K562 (cell line): ENCODE data around the gene TCOF1. TPM values are rescaled to one million over a fixed set of nuclear protein-coding genes. Genes with fewer than 3 reads are reported as not detected.

Source experiments
- ATAC-seq: fragments of 200-7000 bp; cut with Tn5 transposase; 3 replicates; pipeline ENCODE4 v1.9.1; 2020; ENCODE audit warnings: moderate library complexity
- BruUV-seq: library from RNA; stranded (reverse); fragments of 400-500 nt; replicated peaks from 2 replicates; lab custom pipeline; 2021; lab: Mats Ljungman, UMichigan
- CTCF ChIA-PET: fragments of 300-600 bp; formaldehyde crosslinking; extraction: SDS; loops from one replicate; lab custom pipeline; 2021; ENCODE audit warnings: low intra/inter-chr PET ratio; lab: Yijun Ruan, JAX
- POLR2A ChIA-PET: fragments of 300-600, 350-650 bp; sonication (Branson Sonifier 250); formaldehyde crosslinking; extraction: SDS; loops from one replicate; lab custom pipeline; 2021; ENCODE audit warnings: antibody characterized with exemption, inconsistent platforms; lab: Yijun Ruan, JAX
- DNase-seq, 4 experiments: peaks; one replicate each; pipeline versions ENCODE4 v3.0.0 to v3.0.0-alpha.2; 2011 to 2018; ENCODE audit warnings: low spot score in 3 of 4, mixed read lengths in 3 of 4; ENCODE audit errors: extremely low read depth in 1 of 4
- FAIRE-seq: peaks from 2 replicates; lab custom pipeline; 2011; peaks lifted over from hg19 to GRCh38; lab: Jason Lieb, UNC
- H2AFZ ChIP-seq: 2 replicates; pipeline ENCODE4 v1.6.0; 2011; ENCODE audit warnings: low read depth, low read length, control low read depth, inconsistent platforms
- H3K27ac ChIP-seq: fragments of 200-600 bp; 3 replicates; pipeline ENCODE4 v1.8.0; 2011; ENCODE audit warnings: low read depth, mild to moderate bottlenecking, control low read depth, inconsistent platforms, low read length, moderate library complexity, mixed read lengths; ENCODE audit errors: extremely low read depth
- H3K27me3 ChIP-seq, 2 experiments: fragments of 300-600 bp in 1 of 2; 2 replicates in 1 of 2; 3 replicates in 1 of 2; pipeline versions ENCODE4 v1.6.0 to v1.8.0; 2011; ENCODE audit warnings: inconsistent platforms in 2 of 2, low read length in 2 of 2, mild to moderate bottlenecking in 1 of 2, mixed read lengths in 1 of 2, moderate library complexity in 1 of 2; ENCODE audit not compliant: control insufficient read depth in 2 of 2, insufficient read depth in 2 of 2
- H3K36me3 ChIP-seq: fragments of 300-600 bp; 3 replicates; pipeline ENCODE4 v1.8.0; 2011; ENCODE audit warnings: mild to moderate bottlenecking, low read length, inconsistent platforms; ENCODE audit not compliant: control insufficient read depth, insufficient read depth
- H3K4me1 ChIP-seq, 2 experiments: fragments of 200-600 bp in 1 of 2; replicated peaks in 1 of 2; 2 replicates in 1 of 2; 3 replicates in 1 of 2; pipeline versions ENCODE4 v1.5.1 to v1.8.0; 2011; ENCODE audit warnings: inconsistent platforms in 2 of 2, low read length in 2 of 2, mild to moderate bottlenecking in 1 of 2, mixed read lengths in 1 of 2, moderate library complexity in 1 of 2; ENCODE audit not compliant: control insufficient read depth in 2 of 2, insufficient read depth in 2 of 2
- H3K4me2 ChIP-seq: 2 replicates; pipeline ENCODE4 v1.6.1; 2011; ENCODE audit warnings: low read length, control low read depth, inconsistent platforms, mixed read lengths; ENCODE audit not compliant: insufficient read depth
- H3K4me3 ChIP-seq: fragments of 200-600 bp; sonication (generic), shearing (Covaris generic); 2 replicates; pipeline ENCODE4 v1.5.1; 2016; ENCODE audit warnings: control low read depth, inconsistent platforms
- H3K79me2 ChIP-seq: fragments of 200-600 bp; 3 replicates; pipeline ENCODE4 v1.8.0; 2011; ENCODE audit warnings: low read length, inconsistent platforms; ENCODE audit not compliant: control insufficient read depth, insufficient read depth
- H3K9ac ChIP-seq, 2 experiments: 2 replicates each; pipeline versions ENCODE4 v1.6.0 to v1.6.1; 2011; ENCODE audit warnings: low read depth in 2 of 2, low read length in 2 of 2, control low read depth in 1 of 2, inconsistent platforms in 1 of 2, mild to moderate bottlenecking in 1 of 2, mixed read lengths in 1 of 2; ENCODE audit not compliant: insufficient read depth in 1 of 2
- H3K9me1 ChIP-seq: one replicate; pipeline ENCODE4 v1.6.0; 2011; ENCODE audit warnings: inconsistent platforms, mild to moderate bottlenecking, low read length, moderate library complexity; ENCODE audit not compliant: control insufficient read depth, insufficient read depth
- H3K9me3 ChIP-seq: replicated peaks from 2 replicates; pipeline ENCODE4 v1.5.1; 2011; ENCODE audit warnings: low read depth, low read length, inconsistent platforms; ENCODE audit not compliant: control insufficient read depth, insufficient read depth
- H4K20me1 ChIP-seq: replicated peaks from 2 replicates; pipeline ENCODE4 v1.6.1; 2011; ENCODE audit warnings: low read length, inconsistent platforms, mixed read lengths; ENCODE audit not compliant: control insufficient read depth, insufficient read depth
- ASH1L ChIP-seq: fragments of 450-650 bp; IDR thresholded peaks from 2 replicates; pipeline ENCODE4 v1.6.1; 2018; ENCODE audit warnings: borderline replicate concordance, mild to moderate bottlenecking, low read depth; ENCODE audit not compliant: partially characterized antibody
- CTBP1 ChIP-seq: fragments of 450-650 bp; IDR thresholded peaks from 2 replicates; pipeline ENCODE4 v1.6.1; 2016; ENCODE audit warnings: borderline replicate concordance
- EP400 ChIP-seq: fragments of 450-650 bp; IDR thresholded peaks from 2 replicates; pipeline ENCODE4 v1.6.1; 2017; ENCODE audit warnings: antibody characterized with exemption, mild to moderate bottlenecking, moderate library complexity
- KAT7 ChIP-seq: sonication (generic); formaldehyde crosslinking; IDR thresholded peaks from 2 replicates; pipeline ENCODE4 v1.8.0; 2022; ENCODE audit warnings: missing genetic modification reagents, mild to moderate bottlenecking, borderline replicate concordance
- KDM2B ChIP-seq: fragments of 250-450 bp; sonication (Bioruptor Pico); IDR thresholded peaks from 2 replicates; pipeline ENCODE4 v1.8.0; 2021; ENCODE audit warnings: mild to moderate bottlenecking, moderate library complexity
- NR1H2 ChIP-seq: sonication (generic); formaldehyde crosslinking; IDR thresholded peaks from 2 replicates; pipeline ENCODE4 v1.4.0; 2020; ENCODE audit warnings: mild to moderate bottlenecking, missing genetic modification reagents
- NR2F6 ChIP-seq: fragments of 450-650 bp; formaldehyde crosslinking; IDR thresholded peaks from 2 replicates; pipeline ENCODE4 v1.4.0; 2020; ENCODE audit warnings: mild to moderate bottlenecking
- NRF1 ChIP-seq, 2 experiments: fragments of 450-650 bp; IDR thresholded peaks in 1 of 2; conservative IDR thresholded peaks in 1 of 2; 2 replicates each; pipeline ENCODE4 v1.6.1; 2014; ENCODE audit warnings: mild to moderate bottlenecking in 2 of 2
- STAG1 ChIP-seq: sonication (generic); formaldehyde crosslinking; IDR thresholded peaks from 2 replicates; pipeline ENCODE4 v1.5.0; 2020; ENCODE audit warnings: missing genetic modification reagents, borderline replicate concordance
- ZBTB9 ChIP-seq: fragments of 450-650 bp; formaldehyde crosslinking; IDR thresholded peaks from 2 replicates; pipeline ENCODE4 v1.4.0; 2020; ENCODE audit warnings: mild to moderate bottlenecking, moderate library complexity
- ZFP36 ChIP-seq: fragments of 150-350 bp; IDR thresholded peaks from 2 replicates; pipeline ENCODE4 v1.6.1; 2018; ENCODE audit warnings: low read length, low read depth; ENCODE audit not compliant: partially characterized antibody
- ZNF133 ChIP-seq: fragments of 250-450 bp; sonication (Bioruptor Pico); IDR thresholded peaks from 2 replicates; pipeline ENCODE4 v1.4.0; 2020; ENCODE audit warnings: mild to moderate bottlenecking
- ZNF324 ChIP-seq: fragments of 250-450 bp; sonication (Bioruptor Pico); IDR thresholded peaks from 2 replicates; pipeline ENCODE4 v1.4.0; 2020; ENCODE audit warnings: mild to moderate bottlenecking
- WGBS: fragments of 100-300 bp; shearing (Covaris generic); methylation state at CpG from one replicate; pipeline ENCODE4 v1.1.6; 2016; ENCODE audit warnings: low coverage, mixed read lengths; ENCODE audit not compliant: insufficient coverage; ENCODE audit errors: missing lambda C conversion rate; 5-methylcytosine and 5-hydroxymethylcytosine counted together
- in situ Hi-C: fragments of 300-500 bp; cut with MboI; formaldehyde crosslinking; loops from 4 replicates; pipeline ENCODE4 v1.15.0; 2018; ENCODE audit warnings: inconsistent platforms, mixed read lengths
- intact Hi-C: fragments of 100-400 bp; cut with micrococcal nuclease; formaldehyde crosslinking; loops from 2 replicates; pipeline ENCODE4 v1.14.2; 2022
- polyA plus RNA-seq, 8 experiments: library from polyadenylated mRNA; depleted of rRNA in 4 of 8; stranded (reverse) in 5 of 8; unstranded in 3 of 8; fragments of >200 nt; fragmentation: Nextera tagmentation in 2 of 8; fragmentation: Illumina TruSeq in 1 of 8; extraction: Ambion mirVana in 2 of 8; extraction: Trizol in 1 of 8; gene quantifications; 2 replicates each; pipeline versions ENCODE4 v1.2.1 to v1.2.3, GENCODE V29; 2011 to 2014; ENCODE audit warnings: inconsistent platforms in 1 of 8, missing spikeins in 1 of 8
- total RNA-seq, 7 experiments: library from RNA; depleted of rRNA in 6 of 7; stranded (reverse); fragments of >200 nt in 6 of 7; fragmentation: Illumina TruSeq in 2 of 7; extraction: Trizol in 2 of 7; gene quantifications; 2 replicates each; pipeline versions ENCODE4 v1.2.1 to v1.2.3, GENCODE V29; 2011 to 2021; ENCODE audit warnings: low replicate concordance in 1 of 7
- TF ChIP-seq, protein P1 (sequence below): sonication (generic); formaldehyde crosslinking; IDR thresholded peaks from 2 replicates; pipeline ENCODE4 v1.8.1; 2023; ENCODE audit warnings: mild to moderate bottlenecking, missing genetic modification reagents
- TF ChIP-seq, protein P2 (sequence below): fragments of 450-650 bp; IDR thresholded peaks from 2 replicates; pipeline ENCODE4 v1.6.1; 2016; ENCODE audit warnings: missing biosample characterization, missing genetic modification characterization
- TF ChIP-seq, protein P3 (sequence below): conservative IDR thresholded peaks from 2 replicates; pipeline ENCODE4 v1.6.1; 2011; ENCODE audit warnings: low read depth, mild to moderate bottlenecking, low read length; ENCODE audit not compliant: control insufficient read depth

TCOF1 gene
- total and polyA plus RNA-seq, 9 of the 15 experiments (the other 6 are each of a cell fraction or from before 2014, with no cell fraction given), result 9.8 to 134 (median 61.7) TPM

GRCh38 chr5:150350524-150351344 lies 6.8 kb upstream of the TCOF1 start:
- intact Hi-C loops, result loop anchor here (1.0 to 10.0 kb wide), 5 partner anchors 78 to 326 kb away; no protein-coding TSS in a partner anchor
- TF ChIP-seq EP400, result no peak
- TF ChIP-seq ZBTB9 (CRISPR knock-in tag), result 0 out of 2 replicates have a peak, but pooled peaks have one; percentile 17
- TF ChIP-seq, protein P1, sequence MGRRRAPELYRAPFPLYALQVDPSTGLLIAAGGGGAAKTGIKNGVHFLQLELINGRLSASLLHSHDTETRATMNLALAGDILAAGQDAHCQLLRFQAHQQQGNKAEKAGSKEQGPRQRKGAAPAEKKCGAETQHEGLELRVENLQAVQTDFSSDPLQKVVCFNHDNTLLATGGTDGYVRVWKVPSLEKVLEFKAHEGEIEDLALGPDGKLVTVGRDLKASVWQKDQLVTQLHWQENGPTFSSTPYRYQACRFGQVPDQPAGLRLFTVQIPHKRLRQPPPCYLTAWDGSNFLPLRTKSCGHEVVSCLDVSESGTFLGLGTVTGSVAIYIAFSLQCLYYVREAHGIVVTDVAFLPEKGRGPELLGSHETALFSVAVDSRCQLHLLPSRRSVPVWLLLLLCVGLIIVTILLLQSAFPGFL (CRISPR knock-in tag), result 0 out of 2 replicates have a peak, but pooled peaks have one; percentile 43
- 0 out of 2 replicates have a peak, but pooled peaks have one; percentile 33 for TF ChIP-seq KAT7
- peak; percentile 71; the same call in 1 of the 2 replicates for TF ChIP-seq CTBP1
- TF ChIP-seq ASH1L, result no peak
- no peak for TF ChIP-seq ZNF324
- TF ChIP-seq, protein P2, sequence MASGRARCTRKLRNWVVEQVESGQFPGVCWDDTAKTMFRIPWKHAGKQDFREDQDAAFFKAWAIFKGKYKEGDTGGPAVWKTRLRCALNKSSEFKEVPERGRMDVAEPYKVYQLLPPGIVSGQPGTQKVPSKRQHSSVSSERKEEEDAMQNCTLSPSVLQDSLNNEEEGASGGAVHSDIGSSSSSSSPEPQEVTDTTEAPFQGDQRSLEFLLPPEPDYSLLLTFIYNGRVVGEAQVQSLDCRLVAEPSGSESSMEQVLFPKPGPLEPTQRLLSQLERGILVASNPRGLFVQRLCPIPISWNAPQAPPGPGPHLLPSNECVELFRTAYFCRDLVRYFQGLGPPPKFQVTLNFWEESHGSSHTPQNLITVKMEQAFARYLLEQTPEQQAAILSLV (tag), result no peak
- peak; percentile 98 for TF ChIP-seq NR2F6
- peak; percentile 39; the same call in 1 of the 2 replicates for TF ChIP-seq STAG1 (CRISPR knock-in tag)
- TF ChIP-seq NR1H2, result no peak
- peak; percentile 69 for TF ChIP-seq ZFP36
- no peak for TF ChIP-seq KDM2B (CRISPR knock-in tag)
- TF ChIP-seq, protein P3, sequence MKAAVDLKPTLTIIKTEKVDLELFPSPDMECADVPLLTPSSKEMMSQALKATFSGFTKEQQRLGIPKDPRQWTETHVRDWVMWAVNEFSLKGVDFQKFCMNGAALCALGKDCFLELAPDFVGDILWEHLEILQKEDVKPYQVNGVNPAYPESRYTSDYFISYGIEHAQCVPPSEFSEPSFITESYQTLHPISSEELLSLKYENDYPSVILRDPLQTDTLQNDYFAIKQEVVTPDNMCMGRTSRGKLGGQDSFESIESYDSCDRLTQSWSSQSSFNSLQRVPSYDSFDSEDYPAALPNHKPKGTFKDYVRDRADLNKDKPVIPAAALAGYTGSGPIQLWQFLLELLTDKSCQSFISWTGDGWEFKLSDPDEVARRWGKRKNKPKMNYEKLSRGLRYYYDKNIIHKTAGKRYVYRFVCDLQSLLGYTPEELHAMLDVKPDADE, result 0 out of 2 replicates have a peak, but pooled peaks have one; percentile 31
- TF ChIP-seq NRF1 (conservative IDR thresholded peaks at IDR 0.05 in 1 of 2, IDR thresholded peaks at IDR 0.05 in 1 of 2), result 0 out of 4 replicates have a peak, but pooled peaks of 1 of the 2 experiments have one; percentile 19
- TF ChIP-seq ZNF133 (CRISPR knock-in tag), result no peak

More at GRCh38 chr5:150350524-150351344, 6.8 kb upstream of the TCOF1 start:
- Histone ChIP-seq H3K4me3 (no peak overlapping the region), H4K20me1 (0 out of 2 replicates have a peak, but pooled peaks cover 5% of the 10 kb centered on the region), H3K27ac (no peak overlapping the region), H3K4me1 (no peaks in the 10 kb centered on the region; a peak in 1 of 5 replicates), H2AFZ (no peak overlapping the region), H3K27me3 (peaks cover 9 to 18% of the 10 kb centered on the region in 2 experiments; a peak in 4 of 5 replicates), H3K9me3 (no peaks in the 10 kb centered on the region), H3K9ac (no peak overlapping the region), H3K79me2 (no peaks in the 10 kb centered on the region), H3K4me2 (no peak overlapping the region), H3K36me3 (no peaks in the 10 kb centered on the region), H3K9me1 (no peaks in the 10 kb centered on the region)
- BruUV-seq, result no TSS peak
- DNase-seq (peak; percentile 80 to 84 (median 82)), ATAC-seq (peak; percentile 99), FAIRE-seq (peak; percentile 97)
- CTCF ChIA-PET, result interaction anchor here (0.9 to 2.7 kb wide), 6 partner anchors 78 to 221 kb away, joined by 3 to 17 read pairs (median 4); no protein-coding TSS in a partner anchor
- WGBS, result 28% methylated on average over 7 of the region's 7 CpGs
- POLR2A ChIA-PET, result interaction anchor here (0.9 kb wide), 1 partner anchor 96 kb away, joined by 3 read pairs; no protein-coding TSS in a partner anchor
- in situ Hi-C loops, result no loop called here
